Endodermal cell (in vitro differentiated cells): ENCODE data around the gene NIBAN1. TPM values are rescaled to one million over a fixed set of nuclear protein-coding genes. Genes with fewer than 3 reads are reported as not detected.

Source experiments
- DNase-seq: peaks from one replicate; pipeline ENCODE4 v3.0.0-alpha.2; 2017
- H3K27ac ChIP-seq: 2 replicates; pipeline ENCODE4 v1.5.1; 2013; ENCODE audit warnings: mild to moderate bottlenecking, low read depth, low read length, moderate library complexity
- H3K27me3 ChIP-seq: 2 replicates; pipeline ENCODE4 v1.6.1; 2013; ENCODE audit warnings: mild to moderate bottlenecking, low read length, moderate library complexity; ENCODE audit not compliant: insufficient read depth, control insufficient read depth, poor library complexity, severe bottlenecking
- H3K36me3 ChIP-seq: 2 replicates; pipeline ENCODE4 v1.7.0; 2013; ENCODE audit warnings: mild to moderate bottlenecking, low read length, moderate library complexity; ENCODE audit not compliant: control insufficient read depth, insufficient read depth
- H3K4me1 ChIP-seq: one replicate; pipeline ENCODE4 v1.7.0; 2013; ENCODE audit warnings: low read length; ENCODE audit not compliant: control insufficient read depth, insufficient read depth
- H3K4me3 ChIP-seq: 2 replicates; pipeline ENCODE4 v1.5.1; 2013; ENCODE audit warnings: mild to moderate bottlenecking, low read length, moderate library complexity
- H3K9ac ChIP-seq: 2 replicates; pipeline ENCODE4 v1.6.1; 2013; ENCODE audit warnings: mild to moderate bottlenecking, low read length, moderate library complexity; ENCODE audit not compliant: poor library complexity, severe bottlenecking; ENCODE audit errors: extremely low read depth
- H3K9me3 ChIP-seq: 2 replicates; pipeline ENCODE4 v1.6.1; 2013; ENCODE audit warnings: mild to moderate bottlenecking, low read length, moderate library complexity; ENCODE audit not compliant: control insufficient read depth
- H3K27ac Mint-ChIP-seq: 2 replicates; pipeline ENCODE4 v1.8.0; 2020; ENCODE audit warnings: mixed read lengths
- H3K27me3 Mint-ChIP-seq: 2 replicates; pipeline ENCODE4 v1.8.0; 2021; ENCODE audit warnings: mild to moderate bottlenecking, mixed read lengths; ENCODE audit not compliant: insufficient read depth
- H3K36me3 Mint-ChIP-seq: 2 replicates; pipeline ENCODE4 v1.8.0; 2020; ENCODE audit warnings: low read depth, mixed read lengths
- H3K4me1 Mint-ChIP-seq: 2 replicates; pipeline ENCODE4 v1.8.0; 2020; ENCODE audit warnings: mixed read lengths
- H3K4me3 Mint-ChIP-seq: 2 replicates; pipeline ENCODE4 v1.8.0; 2020; ENCODE audit warnings: mild to moderate bottlenecking, moderate library complexity, mixed read lengths
- H3K9me3 Mint-ChIP-seq: 2 replicates; pipeline ENCODE4 v1.8.0; 2020; ENCODE audit warnings: mild to moderate bottlenecking, mixed read lengths
- CTCF ChIP-seq: fragments of 200-600 bp; sonication (generic); conservative IDR thresholded peaks from 2 replicates; pipeline ENCODE4 v1.5.0; 2021; ENCODE audit warnings: antibody characterized with exemption, mild to moderate bottlenecking
- WGBS, 2 experiments: methylation state at CpG; one replicate each; pipeline versions ENCODE4 v1.1.5 to v1.1.7; 2013; ENCODE audit warnings: missing lambda C conversion rate in 2 of 2, mixed read lengths in 1 of 2; ENCODE audit not compliant: insufficient coverage in 1 of 2, insufficient read length in 1 of 2; 5-methylcytosine and 5-hydroxymethylcytosine counted together
- total RNA-seq, 2 donors: library from RNA; stranded (reverse); fragmentation: NEBNext Ultra II Directional in 1 of 2; extraction: Animal tissue kit (Norgen Biotek cat#: 25700) in 1 of 2; gene quantifications; 2 replicates in 1 of 2; 3 replicates in 1 of 2; pipeline ENCODE4 v1.2.1, GENCODE V29; 2021

The NIBAN1 gene
- total RNA-seq, 2 donors from 2014 or later: 4.8 to 5.1 TPM

- Mint-ChIP-seq H3K4me3 (no peak overlapping the region), H3K27ac (no peak overlapping the region), H3K9me3 (peaks cover 5% of the 10 kb centered on the region)
Observed at GRCh38 chr1:184935920-184936798, 38.1 kb downstream of the NIBAN1 start.

GRCh38 chr1:184933944-184934343, 40.4 kb downstream of the NIBAN1 start:
- no peak for DNase-seq
- Histone ChIP-seq H3K9ac (no peak overlapping the region), H3K4me3 (no peak overlapping the region), H3K36me3 (no peaks in the 10 kb centered on the region), H3K27me3 (no peaks in the 10 kb centered on the region), H3K27ac (no peak overlapping the region), H3K9me3 (no peaks in the 10 kb centered on the region), H3K4me1 (peaks cover 3% of the 10 kb centered on the region)
- H3K27me3 Mint-ChIP-seq: no peaks in the 10 kb centered on the region
- peaks cover 5% of the 10 kb centered on the region for H3K9me3 Mint-ChIP-seq
- no peak for TF ChIP-seq CTCF
- H3K4me3 Mint-ChIP-seq: no peak overlapping the region
- WGBS, 2 experiments: 83 to 95% methylated on average over 1 of the region's 2 CpGs
- H3K27ac Mint-ChIP-seq: no peak overlapping the region
- peaks cover 17% of the 10 kb centered on the region for H3K4me1 Mint-ChIP-seq
- no peaks in the 10 kb centered on the region for H3K36me3 Mint-ChIP-seq

More at GRCh38 chr1:184935920-184936798, 38.1 kb downstream of the NIBAN1 start:
- H3K9me3 ChIP-seq: no peaks in the 10 kb centered on the region
- H3K4me3 ChIP-seq: no peak overlapping the region
- 90 to 91% methylated on average over 5 to 8 of the region's 8 CpGs for WGBS, 2 experiments
- H3K27me3 ChIP-seq: no peaks in the 10 kb centered on the region
- no peaks in the 10 kb centered on the region for H3K36me3 Mint-ChIP-seq
- no peak overlapping the region for H3K9ac ChIP-seq
- H3K27ac ChIP-seq: no peak overlapping the region
- no peaks in the 10 kb centered on the region for H3K27me3 Mint-ChIP-seq
- peaks cover 23% of the 10 kb centered on the region for H3K4me1 Mint-ChIP-seq
- TF ChIP-seq CTCF: no peak
- H3K4me1 ChIP-seq: peaks cover 7% of the 10 kb centered on the region
- H3K36me3 ChIP-seq: no peaks in the 10 kb centered on the region
- DNase-seq: no peak

- Mint-ChIP-seq H3K27ac (no peak overlapping the region), H3K9me3 (peaks cover 5% of the 10 kb centered on the region), H3K36me3 (no peaks in the 10 kb centered on the region), H3K27me3 (no peaks in the 10 kb centered on the region), H3K4me3 (no peak overlapping the region), H3K4me1 (peaks cover 12% of the 10 kb centered on the region)
- H3K4me1 ChIP-seq: no peaks in the 10 kb centered on the region
- H3K9me3 ChIP-seq: no peaks in the 10 kb centered on the region
- no peak for DNase-seq
- no peak overlapping the region for H3K27ac ChIP-seq
- H3K36me3 ChIP-seq: no peaks in the 10 kb centered on the region
- H3K4me3 ChIP-seq: no peak overlapping the region
- H3K9ac ChIP-seq: no peak overlapping the region
- TF ChIP-seq CTCF: no peak
- no peaks in the 10 kb centered on the region for H3K27me3 ChIP-seq
- WGBS, 2 experiments: 93 to 94% methylated on average over 3 to 7 of the region's 7 CpGs
Observed at GRCh38 chr1:184932319-184932718, 42.0 kb downstream of the NIBAN1 start.
